LNCAP (cell line): ENCODE results near the gene RPL14.
A peak's percentile ranks its signal among the peaks of the same experiment; 100 is the strongest.

Experiments used
- CTCF ChIP-seq: fragments of 450-650 bp; IDR thresholded peaks from 2 replicates; pipeline ENCODE4 v1.5.1; 2017; ENCODE audit warnings: mild to moderate bottlenecking

Gene RPL14

DNA sequence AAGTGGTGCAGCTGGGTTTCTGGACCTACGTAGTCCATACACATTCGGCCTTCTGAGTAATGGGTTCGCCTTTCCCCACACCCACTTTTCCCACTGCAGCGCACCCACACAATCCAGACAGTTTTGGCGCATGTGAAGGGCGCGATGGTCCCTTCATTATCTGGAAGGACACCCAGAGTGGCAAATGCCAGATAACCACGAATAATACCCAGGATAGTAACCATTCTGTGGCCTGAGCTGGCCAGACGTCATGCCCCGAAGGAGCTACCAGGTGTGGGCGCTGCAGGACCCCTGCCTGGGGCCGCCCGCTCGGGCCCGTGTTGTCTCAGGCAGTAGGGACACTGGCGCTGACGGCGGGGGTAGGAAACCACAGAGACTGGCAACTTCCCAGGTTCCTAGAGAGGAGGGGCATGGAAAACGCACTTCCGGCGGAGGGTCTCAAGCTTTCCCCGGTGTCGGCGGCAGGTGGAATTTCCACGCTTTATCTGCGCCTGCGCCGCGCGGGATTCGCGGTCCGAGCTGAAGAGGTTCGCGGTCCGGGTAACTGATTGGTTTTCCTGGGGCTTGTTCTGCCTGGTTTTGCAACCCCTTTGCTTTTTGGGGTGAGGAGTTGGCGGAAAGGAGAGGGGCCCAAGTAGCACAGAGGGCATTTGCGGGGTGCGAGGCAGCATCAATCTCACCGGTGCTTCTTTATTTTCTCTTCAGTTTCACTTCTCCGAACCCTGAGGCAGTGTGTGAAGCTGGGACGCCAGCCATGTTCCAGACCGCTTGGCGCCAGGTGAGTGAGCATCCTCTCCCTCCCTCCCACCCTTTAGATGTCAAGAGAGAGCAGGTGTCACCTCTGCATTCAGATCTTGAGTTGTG, 48.7 kb downstream of the RPL14 start, which contains the start of gene ZNF620:
TSS of gene ZNF620 (plus strand) at position 441 of the 864 bp plus-strand sequence. CDS start at position 755, 314 bp downstream.
- TF ChIP-seq CTCF, result peak; percentile 51

GRCh38 chr3:40511031-40511718, 54.0 kb downstream of the RPL14 start:
- no peak for TF ChIP-seq CTCF

GRCh38 chr3:40516201-40516600, 59.1 kb downstream of the RPL14 start:
- TF ChIP-seq CTCF, result no peak

DNA sequence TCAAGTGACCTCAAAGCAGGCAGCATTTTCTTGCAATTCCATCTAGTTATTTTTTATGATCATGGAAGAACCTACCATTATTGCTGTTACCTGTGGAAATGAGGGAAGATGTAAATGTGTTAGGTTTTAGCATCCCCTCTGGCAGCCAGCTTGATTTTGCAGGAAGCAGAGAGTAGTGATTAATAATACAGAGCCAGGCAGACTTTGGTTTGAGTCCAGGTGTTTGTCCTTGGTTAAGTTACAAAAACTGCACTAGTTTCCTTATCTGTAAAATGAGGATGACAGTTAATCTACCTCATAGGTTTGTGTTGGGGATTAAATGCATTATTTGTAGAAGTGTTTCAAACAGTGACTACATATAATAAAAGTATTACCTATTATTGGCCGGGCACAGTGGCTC, 60.9 kb downstream of the RPL14 start:
- no peak for TF ChIP-seq CTCF
